Measurements from ENCODE around the gene ITPR1. TPM values are rescaled to one million over a fixed set of nuclear protein-coding genes. Genes with fewer than 3 reads are reported as not detected.

The ITPR1 gene
- total RNA-seq, 2 donors from 2014 or later: 254 to 283 TPM

DNA sequence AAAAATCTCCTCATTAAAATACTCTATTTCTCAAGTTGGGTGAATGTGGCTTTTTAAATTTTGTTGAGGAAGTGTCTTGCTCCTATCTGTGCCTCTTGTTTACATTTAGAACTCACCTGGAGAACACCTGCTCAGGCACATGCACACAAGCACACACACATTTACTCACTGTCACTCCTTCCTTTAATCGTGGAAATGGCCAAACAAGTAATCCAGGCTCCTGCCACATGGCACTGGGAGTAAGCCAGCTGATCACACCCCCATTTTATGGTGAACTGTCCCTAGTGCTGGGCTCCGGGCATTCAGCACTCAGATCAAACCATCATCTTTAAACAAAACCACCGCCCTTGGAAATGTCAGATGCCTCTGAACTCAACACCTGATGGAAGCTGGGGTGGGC, 281.4 kb downstream of the ITPR1 start:
- Histone ChIP-seq H3K9me3 (no peaks in the 10 kb centered on the region), H3K27me3 (replicated peaks; ENCODE audit: insufficient read depth) (no peaks in the 10 kb centered on the region), H3K27ac (no peak overlapping the region), H3K4me1 (ENCODE audit: control insufficient read depth in 1 of 2, low read depth in 2 of 2) (peaks cover 25 to 29% of the 10 kb centered on the region in 2 donors), H3K36me3 (peaks cover 5% of the 10 kb centered on the region), H3K4me3 (no peak overlapping the region)
- TF ChIP-seq, protein P1, sequence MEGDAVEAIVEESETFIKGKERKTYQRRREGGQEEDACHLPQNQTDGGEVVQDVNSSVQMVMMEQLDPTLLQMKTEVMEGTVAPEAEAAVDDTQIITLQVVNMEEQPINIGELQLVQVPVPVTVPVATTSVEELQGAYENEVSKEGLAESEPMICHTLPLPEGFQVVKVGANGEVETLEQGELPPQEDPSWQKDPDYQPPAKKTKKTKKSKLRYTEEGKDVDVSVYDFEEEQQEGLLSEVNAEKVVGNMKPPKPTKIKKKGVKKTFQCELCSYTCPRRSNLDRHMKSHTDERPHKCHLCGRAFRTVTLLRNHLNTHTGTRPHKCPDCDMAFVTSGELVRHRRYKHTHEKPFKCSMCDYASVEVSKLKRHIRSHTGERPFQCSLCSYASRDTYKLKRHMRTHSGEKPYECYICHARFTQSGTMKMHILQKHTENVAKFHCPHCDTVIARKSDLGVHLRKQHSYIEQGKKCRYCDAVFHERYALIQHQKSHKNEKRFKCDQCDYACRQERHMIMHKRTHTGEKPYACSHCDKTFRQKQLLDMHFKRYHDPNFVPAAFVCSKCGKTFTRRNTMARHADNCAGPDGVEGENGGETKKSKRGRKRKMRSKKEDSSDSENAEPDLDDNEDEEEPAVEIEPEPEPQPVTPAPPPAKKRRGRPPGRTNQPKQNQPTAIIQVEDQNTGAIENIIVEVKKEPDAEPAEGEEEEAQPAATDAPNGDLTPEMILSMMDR (IDR thresholded peaks at IDR 0.05): no peak
- DNase-seq (ENCODE audit: low spot score) (no peak), ATAC-seq (ENCODE audit: insufficient number of reproducible peaks, low FRiP score, low read depth) (no peak)

DNA sequence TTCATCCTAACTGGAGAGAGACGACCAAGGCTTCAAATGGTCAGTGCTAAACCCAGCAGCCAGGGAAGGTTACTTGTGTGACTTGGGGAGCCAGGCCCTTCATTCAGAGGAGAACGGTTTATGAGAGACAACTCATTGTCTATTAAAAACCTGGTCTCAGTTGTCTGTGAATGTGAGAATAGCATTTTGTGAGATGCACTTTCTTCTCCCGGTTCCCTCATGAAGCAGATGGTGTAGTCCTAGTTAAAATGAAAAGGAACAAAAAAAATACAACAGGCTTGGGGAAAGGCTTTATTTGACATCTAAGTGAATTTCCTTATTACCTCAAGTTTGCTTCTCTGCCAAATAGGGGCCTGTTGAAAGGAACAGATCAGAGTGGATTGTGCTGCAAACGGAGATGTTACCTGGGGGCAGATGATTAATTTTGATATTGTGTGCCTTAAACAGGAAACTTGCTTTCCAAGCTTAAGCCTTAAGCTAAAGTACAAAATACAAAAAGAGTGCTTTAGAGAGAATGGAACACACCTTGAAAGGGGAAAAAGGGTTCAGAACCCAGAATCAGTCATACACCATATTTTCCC, 283.3 kb downstream of the ITPR1 start:
- no peak for ATAC-seq (ENCODE audit: insufficient number of reproducible peaks, low FRiP score, low read depth)
- no peak overlapping the region for H3K27ac ChIP-seq
- H3K4me3 ChIP-seq: no peak overlapping the region

DNA sequence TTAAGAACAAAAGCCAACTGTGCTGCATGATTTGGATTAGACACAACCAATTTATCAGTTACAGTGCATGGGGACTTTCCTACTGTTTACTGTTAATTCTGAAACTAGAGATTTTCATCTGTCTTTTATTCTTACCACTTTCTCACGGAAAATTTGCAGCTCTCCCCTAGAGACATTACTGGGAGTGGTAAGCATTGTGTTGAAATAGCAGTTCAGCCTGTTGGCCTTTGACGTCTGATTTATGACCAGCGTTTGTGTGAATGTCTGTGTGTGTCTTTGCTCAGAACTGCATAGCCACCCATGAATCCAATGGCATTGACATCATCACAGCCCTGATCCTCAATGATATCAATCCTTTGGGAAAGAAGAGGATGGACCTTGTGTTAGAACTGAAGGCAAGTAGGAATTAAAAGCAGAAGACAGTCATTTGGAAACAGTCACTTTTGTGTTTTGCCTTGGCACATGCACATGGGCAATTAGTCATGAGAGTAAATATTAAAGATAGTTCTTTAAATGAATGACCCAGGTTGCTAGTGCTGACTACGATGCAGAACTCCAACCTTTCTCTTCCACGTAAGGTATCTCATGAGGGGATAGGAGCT, 283.9 kb downstream of the ITPR1 start:
- Histone ChIP-seq H3K36me3 (no peaks in the 10 kb centered on the region), H3K9me3 (no peaks in the 10 kb centered on the region), H3K27ac (no peak overlapping the region), H3K4me1 (ENCODE audit: control insufficient read depth in 1 of 2, low read depth in 2 of 2) (peaks cover 9 to 23% of the 10 kb centered on the region in 2 donors), H3K4me3 (no peak overlapping the region), H3K27me3 (replicated peaks; ENCODE audit: insufficient read depth) (no peaks in the 10 kb centered on the region)
- ATAC-seq (ENCODE audit: insufficient number of reproducible peaks, low FRiP score, low read depth): no peak
- no peak for DNase-seq (ENCODE audit: low spot score)
- TF ChIP-seq, protein P1 (IDR thresholded peaks at IDR 0.05): no peak

More for the DNA sequence above, 283.3 kb downstream of the ITPR1 start:
- Histone ChIP-seq H3K27me3 (replicated peaks; ENCODE audit: insufficient read depth) (no peaks in the 10 kb centered on the region), H3K36me3 (no peaks in the 10 kb centered on the region), H3K4me1 (ENCODE audit: control insufficient read depth in 1 of 2, low read depth in 2 of 2) (peaks cover 15 to 29% of the 10 kb centered on the region in 2 donors), H3K9me3 (no peaks in the 10 kb centered on the region)
- TF ChIP-seq, protein P1 (IDR thresholded peaks at IDR 0.05): no peak
- no peak for DNase-seq (ENCODE audit: low spot score)

DNA sequence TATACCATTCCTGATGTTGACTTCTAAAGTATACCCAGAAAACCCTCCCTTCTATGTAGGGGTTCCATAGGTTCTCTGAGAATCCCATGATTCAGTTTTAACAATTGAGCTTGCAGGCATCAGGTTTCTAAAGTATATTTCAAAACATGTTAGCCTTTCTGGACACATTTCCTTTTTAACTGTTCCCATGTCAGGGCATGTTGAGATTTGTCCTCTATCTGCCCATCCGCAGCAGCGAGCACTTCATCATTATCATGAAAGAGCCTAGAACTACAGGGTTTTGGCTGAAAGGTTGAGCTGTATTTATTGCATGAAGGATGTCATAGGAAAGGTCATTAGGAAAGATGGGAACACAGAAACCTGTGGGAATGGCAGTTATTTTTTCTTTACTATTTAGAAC, 285.0 kb downstream of the ITPR1 start:
- ATAC-seq (ENCODE audit: insufficient number of reproducible peaks, low FRiP score, low read depth): no peak

DNA sequence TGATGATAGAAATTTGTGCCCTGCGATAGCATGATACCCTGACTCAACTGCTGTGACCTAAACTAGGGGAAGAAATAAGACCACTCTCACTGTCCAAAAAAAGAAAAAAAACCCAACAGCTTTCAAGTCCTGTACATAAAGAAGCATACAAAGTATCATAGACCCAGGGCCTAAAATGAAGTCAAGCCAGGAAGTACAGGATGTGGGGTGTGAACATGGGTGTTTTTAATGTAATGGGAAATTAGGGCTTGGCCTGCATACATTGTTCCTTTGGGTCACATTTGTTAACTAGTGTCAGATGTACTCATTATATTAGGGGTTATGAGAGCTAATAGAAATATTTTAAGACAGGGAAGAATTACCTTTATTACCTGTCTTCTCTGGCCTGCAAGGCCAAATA, 285.6 kb downstream of the ITPR1 start:
- peaks cover 0 to 13% of the 10 kb centered on the region in 2 donors for H3K4me1 ChIP-seq (ENCODE audit: control insufficient read depth in 1 of 2, low read depth in 2 of 2)
- DNase-seq (ENCODE audit: low spot score) (no peak), ATAC-seq (ENCODE audit: insufficient number of reproducible peaks, low FRiP score, low read depth) (no peak)
- no peaks in the 10 kb centered on the region for H3K27me3 ChIP-seq (replicated peaks; ENCODE audit: insufficient read depth)
- H3K27ac ChIP-seq: no peak overlapping the region
- TF ChIP-seq, protein P1 (IDR thresholded peaks at IDR 0.05): no peak
- no peaks in the 10 kb centered on the region for H3K9me3 ChIP-seq
- peaks cover 15% of the 10 kb centered on the region for H3K36me3 ChIP-seq
- H3K4me3 ChIP-seq: no peak overlapping the region

More for the DNA sequence above, 285.0 kb downstream of the ITPR1 start:
- Histone ChIP-seq H3K27ac (no peak overlapping the region), H3K4me3 (no peak overlapping the region), H3K9me3 (no peaks in the 10 kb centered on the region), H3K4me1 (ENCODE audit: control insufficient read depth in 1 of 2, low read depth in 2 of 2) (peaks cover 0 to 14% of the 10 kb centered on the region in 2 donors), H3K36me3 (peaks cover 9% of the 10 kb centered on the region), H3K27me3 (replicated peaks; ENCODE audit: insufficient read depth) (no peaks in the 10 kb centered on the region)
- no peak for DNase-seq (ENCODE audit: low spot score)
- TF ChIP-seq, protein P1 (IDR thresholded peaks at IDR 0.05): no peak

All from thoracic aorta (tissue), 2 donors.